ENCODE measurements around the gene FCF1.

- no peak for TF ChIP-seq CTCF (IDR thresholded peaks at IDR 0.05)
- TF ChIP-seq EP300 (IDR thresholded peaks at IDR 0.05): peak; percentile 27
These were observed at the start of gene FCF1, which contains the start of gene AREL1 for GRCh38 chr14:74712499-74713394.
